T-helper 1 cell treated with Interleukin-12 subunit alpha and Interleukin-12 subunit beta and Interleukin-4 antibody, amounts not matched to agents 30 ng/mL and 1 ng/mL, for 36 hours (primary cell): Measurements from ENCODE around the gene TRIM14. TPM values are rescaled to one million over a fixed set of nuclear protein-coding genes. Genes with fewer than 3 reads are reported as not detected.

ENCODE experiments used
- intact Hi-C: fragments of 100-400 bp; cut with micrococcal nuclease; formaldehyde crosslinking; loops from one replicate; pipeline ENCODE4 v1.15.1; 2024
- total RNA-seq: library from RNA; stranded (reverse); gene quantifications from 2 replicates; pipeline ENCODE4 v1.2.3, GENCODE V29; 2022

Gene TRIM14
- total RNA-seq, 1 donor from 2014 or later: 104 TPM

DNA sequence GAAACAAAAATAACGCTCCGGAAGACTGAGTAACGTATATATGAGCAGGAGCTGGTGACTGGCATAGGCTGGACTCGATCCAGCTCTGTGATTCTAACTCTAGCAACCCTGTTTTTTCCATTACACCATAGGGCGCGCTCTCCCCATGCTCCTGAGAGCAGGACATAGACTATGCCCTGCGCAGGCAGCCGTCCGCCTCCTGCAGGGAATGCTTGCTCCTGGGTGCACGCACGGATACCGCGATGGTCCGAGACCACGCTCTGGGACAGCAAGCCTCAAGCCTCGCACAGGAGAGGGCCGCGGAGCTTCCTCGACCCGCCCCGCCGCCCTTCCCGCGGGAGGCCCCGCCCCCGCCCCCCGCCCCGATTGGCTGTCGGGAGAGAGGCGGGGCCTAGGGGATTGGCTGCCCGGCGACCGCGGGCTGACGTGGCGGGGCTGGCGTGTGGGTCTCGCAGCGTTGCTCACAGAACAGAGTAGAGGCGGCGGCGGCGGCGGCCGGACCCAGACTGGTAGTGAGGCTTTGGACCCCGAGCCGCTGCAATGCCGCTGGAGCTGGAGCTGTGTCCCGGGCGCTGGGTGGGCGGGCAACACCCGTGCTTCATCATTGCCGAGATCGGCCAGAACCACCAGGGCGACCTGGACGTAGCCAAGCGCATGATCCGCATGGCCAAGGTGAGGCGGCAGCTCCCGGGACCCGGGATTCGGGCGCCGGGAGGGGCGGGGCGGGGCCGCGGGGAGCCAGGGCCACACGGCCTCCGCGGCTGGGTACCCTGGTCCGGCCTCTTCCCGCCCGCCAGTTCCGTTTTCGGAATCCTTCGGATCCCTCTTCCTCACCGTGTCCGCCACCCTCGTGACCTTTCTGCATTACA lies 62.5 kb downstream of the TRIM14 start, which contains the start of gene NANS:
TSS of gene NANS (plus strand) at position 464 of the 869 bp plus-strand sequence. CDS start at position 541, 77 bp downstream.
- intact Hi-C loops: loop anchor here (1.0 to 10.0 kb wide), 14 partner anchors 11 to 423 kb away; partner anchors contain the start of genes ANP32B, NCBP1, TBC1D2 and TRMO

DNA sequence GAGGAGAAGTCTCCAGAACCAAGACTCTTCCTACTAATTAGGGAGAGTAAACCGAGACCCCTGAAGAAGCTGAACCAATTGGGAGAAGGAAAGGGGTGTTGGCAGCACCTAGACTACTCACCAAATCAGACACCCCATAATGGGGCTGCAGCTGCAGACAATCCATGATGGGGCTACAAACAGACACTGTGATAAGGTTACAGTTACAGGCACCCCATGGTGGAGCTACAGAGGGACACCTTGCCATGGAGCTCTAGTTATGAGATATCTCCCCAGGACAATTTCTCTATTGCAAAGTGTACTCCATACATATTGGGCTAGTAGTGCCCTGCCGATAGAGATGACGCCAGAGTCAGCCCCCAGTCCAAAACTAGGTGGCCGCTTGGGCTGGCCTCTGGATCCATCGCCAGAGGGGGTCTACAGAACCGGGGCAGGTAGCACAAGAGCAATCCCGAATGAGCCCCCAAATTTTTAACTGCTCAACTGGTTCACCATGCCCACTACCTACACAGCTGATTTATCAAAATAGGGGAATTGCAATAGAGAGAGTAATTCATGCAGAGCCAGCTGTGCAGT lies 64.6 kb downstream of the TRIM14 start:
- intact Hi-C loops: loop anchor here (10.0 kb wide), 1 partner anchor 150 kb away; no protein-coding TSS in a partner anchor

DNA sequence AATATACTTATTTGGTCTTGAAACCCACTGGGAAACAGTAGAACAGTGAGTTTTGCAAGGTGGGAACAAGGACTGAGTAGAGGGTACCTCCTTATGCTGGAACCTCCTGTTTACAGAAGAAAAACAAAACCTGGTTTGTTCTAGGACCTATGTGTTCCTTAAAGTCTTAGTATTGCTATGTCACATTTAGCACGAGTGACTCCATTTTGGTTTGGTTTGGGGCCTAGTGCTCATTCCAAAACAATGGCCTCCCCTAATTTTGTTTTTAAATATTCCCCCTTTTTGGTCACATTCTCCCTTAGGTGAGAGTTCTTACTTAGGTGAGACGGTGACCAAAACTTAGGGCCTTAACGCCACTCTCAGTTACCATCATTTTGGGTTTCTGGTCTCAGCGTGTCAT lies 68.7 kb downstream of the TRIM14 start:
- intact Hi-C loops: loop anchor here (10.0 kb wide), 1 partner anchor 146 kb away; no protein-coding TSS in a partner anchor

DNA sequence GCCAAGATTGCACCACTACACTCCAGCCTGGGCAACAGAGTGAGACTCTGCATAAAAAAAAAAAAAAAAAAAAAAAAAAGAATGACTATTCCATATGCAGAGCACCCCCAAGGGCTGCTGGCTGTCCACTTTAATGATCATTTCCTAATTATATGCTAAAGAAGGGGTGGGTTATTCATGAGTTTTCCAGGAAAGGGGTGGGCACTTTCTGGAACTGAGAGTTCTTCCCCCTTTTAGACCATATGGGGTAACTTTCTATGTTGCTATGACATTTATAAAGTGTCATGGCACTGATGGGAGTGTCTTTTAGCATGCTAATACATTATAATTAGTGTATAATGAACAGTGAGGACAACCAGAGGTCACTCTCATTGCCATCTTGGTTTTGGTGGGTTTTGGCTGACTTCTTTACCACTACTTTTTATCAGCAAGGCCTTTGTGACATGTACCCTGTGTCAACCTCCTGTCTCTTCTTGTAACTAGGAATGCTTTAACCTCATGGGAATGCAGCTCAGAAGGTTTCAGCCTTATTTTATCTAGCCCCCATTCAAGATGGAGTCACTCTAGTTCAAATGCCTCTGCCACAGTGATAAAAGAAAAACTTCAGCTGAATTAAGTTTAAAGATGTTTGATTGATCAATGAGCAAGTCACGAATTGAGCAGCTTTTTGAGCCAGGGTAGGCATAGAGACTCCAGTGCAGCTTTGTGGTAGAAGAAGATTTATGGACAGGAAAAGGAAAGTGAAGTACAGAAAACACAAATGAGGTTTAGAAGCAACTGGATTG lies 69.5 kb downstream of the TRIM14 start:
- intact Hi-C loops: loop anchor here (10.0 kb wide), 1 partner anchor 145 kb away; no protein-coding TSS in a partner anchor

DNA sequence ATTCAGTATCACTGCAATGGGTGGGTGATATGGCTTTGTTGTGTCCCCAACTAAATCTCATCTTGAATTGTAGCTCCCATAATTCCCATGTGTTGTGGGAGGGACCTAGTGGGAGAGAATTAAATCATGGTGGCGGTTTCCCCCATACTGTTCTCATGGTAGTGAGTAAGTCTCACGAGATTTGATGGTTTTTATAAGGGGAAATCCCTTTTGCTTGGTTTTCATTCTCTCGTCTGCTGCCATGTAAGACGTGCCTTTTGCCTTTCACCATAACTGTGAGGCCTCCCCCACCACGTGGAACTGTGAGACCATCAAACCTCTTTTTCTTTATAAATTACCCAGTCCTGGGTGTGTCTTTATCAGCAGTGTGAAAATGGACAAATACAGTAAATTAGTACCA lies 72.0 kb downstream of the TRIM14 start:
- intact Hi-C loops: no loop called here

DNA sequence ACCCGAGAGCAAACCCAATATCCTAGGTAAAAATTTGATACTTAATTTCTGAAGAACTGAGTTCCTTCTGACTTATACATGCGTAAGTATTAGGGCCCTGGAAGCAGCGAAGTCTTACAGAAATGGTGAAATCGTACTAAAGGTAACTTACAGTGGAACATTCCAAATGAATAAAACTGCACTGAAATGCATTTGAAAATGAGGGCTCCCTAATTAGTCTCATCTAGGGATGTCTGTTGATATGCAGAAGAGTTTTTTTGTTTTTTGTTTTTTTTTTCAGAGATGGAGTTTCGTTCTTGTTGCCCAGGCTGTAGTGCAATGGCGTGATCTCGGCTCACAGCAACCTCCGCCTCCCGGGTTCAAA lies 72.9 kb downstream of the TRIM14 start:
- intact Hi-C loops: no loop called here

DNA sequence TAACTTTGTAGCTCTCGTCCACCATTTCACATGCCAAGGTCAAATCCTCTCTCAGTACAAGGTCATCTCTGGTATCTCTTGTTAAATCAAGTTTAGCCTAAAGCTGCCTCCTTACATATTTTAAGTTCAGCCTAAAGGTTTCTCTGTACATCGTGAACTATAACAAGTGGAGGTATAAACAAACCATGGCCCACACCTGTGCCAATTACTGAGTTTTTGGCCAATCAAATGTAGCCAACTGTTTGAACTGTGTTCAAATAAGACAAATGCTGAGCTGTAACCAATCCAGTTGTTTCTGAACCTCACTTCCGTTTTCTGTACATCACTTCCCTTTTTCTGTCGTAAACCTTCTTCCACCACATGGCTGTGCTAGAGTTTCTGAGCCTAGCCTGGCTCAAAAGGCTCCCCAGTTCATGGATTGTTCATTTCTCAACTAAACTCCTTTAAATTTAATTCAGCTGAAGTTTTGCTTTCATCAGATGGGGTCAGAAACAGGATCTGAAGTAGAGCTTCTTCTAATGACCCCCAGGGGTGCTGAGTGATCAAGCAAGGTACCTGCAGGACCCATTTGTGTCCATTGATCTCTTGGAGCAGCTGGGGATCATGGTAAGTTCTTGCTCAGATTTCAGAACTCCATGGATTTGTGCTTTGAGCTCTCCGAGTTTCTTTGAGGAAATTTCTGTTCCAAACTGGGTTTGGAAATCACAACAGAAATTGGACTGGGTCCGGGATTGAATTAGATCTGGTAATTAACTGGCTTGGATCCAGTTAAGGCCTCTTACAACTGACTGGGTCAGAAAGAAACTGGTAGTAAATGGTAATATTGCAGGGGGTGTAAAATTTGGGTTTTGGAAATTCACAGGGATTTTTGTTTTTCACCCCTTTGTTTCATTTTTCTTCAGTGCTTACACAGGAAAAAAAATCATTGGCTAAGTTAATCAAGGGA lies 73.5 kb downstream of the TRIM14 start:
- intact Hi-C loops: loop anchor here (1.0 kb wide), 5 partner anchors 11 to 210 kb away; partner anchors contain the start of genes ANP32B, NANS, TBC1D2 and TRMO

DNA sequence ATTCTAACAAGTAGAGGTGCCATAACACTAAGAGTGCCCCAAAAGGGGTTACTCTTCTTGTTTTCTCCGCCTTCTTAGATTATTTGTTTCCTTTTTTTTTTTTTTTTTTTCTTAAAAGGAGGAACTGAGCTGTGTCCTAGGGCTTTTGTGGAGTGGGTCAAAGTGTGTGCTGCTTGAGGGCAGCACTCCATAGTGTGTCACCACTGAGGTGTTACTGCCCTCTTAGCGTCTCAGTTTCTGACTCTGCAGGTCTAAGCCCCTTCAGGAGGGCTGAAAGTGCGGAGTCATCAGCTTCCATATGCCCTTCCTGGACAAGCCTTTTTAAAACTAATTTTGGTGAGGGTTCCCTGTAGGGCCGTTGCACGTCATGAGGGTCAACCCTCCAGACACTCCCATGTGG lies 75.1 kb downstream of the TRIM14 start:
- intact Hi-C loops: no loop called here

DNA sequence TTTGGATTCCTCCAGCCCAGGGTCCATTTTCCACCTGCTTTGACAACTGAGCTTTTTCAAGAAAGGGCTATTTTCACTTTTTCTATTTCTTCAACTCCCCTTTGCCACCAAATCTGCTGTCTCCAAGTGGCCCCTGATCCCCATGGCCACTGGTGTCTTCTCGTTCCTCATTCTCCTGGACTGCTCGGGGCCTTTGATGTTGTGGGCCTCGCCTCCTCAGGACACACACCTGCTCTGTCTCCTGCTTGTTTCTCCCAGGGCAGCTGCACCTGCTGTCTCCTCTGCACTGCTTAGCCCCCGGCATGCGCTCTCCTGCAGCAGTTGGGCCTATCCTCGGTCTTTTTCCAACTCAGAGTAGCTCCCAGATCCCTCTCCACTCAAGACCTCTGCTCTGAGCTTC lies 78.8 kb downstream of the TRIM14 start:
- intact Hi-C loops: no loop called here

DNA sequence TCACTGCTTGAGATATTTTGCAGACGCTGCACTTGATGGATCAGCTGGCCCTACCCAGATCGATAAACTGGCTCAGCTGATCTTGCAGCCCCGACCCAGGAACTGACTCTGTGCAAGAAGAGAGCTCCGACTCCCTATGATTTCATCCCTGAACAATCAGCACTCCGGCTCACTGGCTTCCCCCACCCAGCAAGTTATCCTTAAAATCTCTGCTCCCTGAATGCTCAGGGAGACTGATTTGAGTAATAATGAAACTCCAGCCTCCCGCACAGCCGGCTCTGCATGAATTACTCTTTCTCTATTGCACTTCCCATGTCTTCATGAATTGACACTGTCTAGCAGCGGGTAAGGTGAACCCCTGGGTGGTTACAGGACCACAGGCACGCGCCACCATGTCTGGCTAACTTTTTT lies 79.4 kb downstream of the TRIM14 start:
- intact Hi-C loops: no loop called here

DNA sequence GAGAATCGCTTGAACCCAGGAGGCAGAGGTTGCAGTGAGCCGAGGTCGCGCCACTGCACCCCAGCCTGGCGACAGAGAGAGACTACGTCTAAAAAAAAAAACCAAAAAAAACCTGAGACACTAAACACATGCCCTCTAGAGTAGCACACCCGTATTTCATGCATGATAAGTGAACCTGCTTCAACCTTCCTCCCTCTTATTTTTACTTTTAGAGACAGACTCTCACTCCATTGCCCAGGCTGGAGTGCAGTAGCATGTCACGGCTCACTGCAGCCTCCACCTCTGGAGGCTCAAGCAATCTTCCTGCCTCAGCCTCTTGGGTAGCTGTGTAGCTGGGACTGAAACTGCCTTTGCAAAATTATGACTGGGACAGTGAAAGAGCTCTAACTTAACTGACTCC lies 80.1 kb downstream of the TRIM14 start:
- intact Hi-C loops: no loop called here

DNA sequence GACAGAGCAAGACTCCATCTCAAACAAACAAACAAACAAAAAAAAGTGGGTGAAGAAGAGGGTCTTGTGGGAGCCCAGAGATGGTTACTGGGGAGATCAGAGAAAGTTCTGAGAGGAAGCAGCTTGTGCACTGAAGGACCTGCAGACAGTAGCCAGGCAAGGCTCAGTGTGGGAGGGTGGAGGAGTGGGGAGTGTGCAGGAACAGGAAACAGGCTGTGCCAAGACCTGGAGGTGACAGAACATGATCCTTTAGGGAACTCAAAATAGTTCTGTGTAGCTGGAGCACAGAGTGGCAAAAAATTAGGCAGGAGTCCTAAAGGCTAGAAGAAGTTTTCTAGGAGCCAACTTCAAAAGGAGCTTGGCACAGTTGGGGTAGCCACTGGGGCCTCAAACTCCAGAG lies 81.7 kb downstream of the TRIM14 start:
- intact Hi-C loops: no loop called here

DNA sequence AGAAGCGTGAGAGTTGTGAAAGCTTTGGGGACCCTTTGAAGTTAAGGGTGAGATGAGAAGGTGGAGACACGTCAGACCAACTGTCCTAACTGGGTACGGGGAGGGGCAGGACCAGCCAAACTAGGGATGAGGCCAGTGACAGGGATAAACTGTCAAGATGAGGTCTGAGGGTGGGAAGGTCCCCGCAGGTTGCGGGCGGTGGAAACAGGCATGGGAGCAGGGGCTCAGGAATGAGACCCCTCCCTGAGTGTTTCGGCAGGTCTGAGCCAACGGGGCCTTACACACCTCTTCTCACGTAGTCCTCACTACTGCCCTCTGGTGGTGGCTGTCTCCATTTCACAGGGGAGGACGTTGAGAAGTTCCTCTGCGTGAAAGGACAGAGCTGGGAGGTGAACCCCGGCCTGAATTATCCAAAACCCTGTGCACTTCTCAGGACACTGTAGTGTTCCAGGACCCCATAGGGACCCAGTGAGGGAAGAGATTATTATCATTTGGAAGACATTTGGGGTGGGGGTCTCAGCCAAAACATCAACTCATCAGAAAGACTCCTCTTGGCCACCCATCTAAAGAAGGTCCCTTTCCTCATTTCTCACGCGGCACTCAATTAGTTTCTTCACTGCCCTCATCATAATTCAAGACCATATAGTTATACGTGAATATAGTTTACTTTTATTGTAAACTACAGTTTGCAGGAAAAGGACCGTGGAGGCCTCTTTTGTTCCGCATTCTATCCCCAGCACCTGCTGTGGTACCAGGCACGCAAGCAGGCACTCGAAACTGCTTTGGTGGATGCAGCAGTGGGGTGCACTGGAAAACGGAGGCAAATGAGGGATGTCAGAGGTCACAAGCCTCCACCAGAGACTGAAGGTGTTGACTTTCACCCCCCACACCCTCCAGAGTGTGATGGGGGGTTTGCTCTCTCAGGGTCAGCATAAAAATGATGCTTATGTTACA lies 84.2 kb downstream of the TRIM14 start:
- intact Hi-C loops: loop anchor here (1.0 kb wide), 7 partner anchors 10 to 325 kb away; partner anchors contain the start of genes ANP32B and NANS

DNA sequence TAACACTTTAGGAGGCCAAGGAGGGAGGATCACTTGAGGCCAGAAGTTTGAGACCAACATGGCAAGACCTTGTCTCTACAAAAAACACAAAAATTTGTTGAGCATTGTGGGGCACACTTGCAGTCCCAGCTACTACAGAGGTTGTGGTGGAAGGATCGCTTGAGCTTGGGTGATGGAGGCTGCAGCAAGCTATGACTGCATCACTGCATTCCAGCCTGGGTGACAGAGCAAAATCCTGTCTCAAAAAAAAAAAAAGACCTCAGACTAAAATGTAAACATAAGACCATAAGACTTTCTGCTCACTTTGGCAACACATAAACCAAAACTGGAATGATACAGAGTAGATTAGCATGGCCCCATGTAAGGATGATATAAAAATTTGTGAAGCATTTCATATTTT lies 87.1 kb downstream of the TRIM14 start:
- intact Hi-C loops: no loop called here

DNA sequence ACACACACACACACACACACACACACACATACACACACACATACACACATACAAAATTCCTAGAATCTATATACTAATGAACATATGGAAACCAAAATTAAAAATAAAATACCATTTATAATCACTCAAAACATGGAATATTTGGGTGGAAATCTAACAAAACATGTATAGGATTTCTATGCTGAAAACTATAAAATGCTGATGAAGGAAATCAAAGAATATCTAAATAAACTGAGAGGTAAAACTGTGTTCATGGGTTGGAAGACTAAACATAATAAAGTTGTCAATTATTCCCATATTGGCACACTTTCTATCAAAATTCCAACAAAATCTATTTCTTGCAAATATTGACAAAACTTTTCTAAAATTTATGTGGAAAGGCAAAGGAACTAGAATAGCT lies 87.9 kb downstream of the TRIM14 start:
- intact Hi-C loops: no loop called here

DNA sequence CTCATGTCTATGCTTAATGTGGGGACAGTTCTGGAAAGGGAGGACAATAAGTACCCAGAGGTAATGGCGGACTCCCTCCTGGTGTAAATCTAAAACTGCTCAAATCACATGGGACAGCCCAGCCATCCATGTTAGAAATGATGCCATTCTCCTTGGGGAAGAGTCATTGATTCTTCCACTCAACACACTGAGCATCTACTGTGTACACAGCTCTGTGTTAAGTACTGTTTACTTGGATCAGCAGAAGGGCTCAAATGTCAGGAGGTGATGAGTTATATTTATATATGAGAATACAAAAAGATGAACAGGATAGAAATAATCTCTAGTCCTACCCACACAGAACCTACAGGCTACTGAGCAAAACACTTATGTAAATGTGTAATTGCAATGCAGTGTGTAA lies 94.3 kb downstream of the TRIM14 start:
- intact Hi-C loops: no loop called here

DNA sequence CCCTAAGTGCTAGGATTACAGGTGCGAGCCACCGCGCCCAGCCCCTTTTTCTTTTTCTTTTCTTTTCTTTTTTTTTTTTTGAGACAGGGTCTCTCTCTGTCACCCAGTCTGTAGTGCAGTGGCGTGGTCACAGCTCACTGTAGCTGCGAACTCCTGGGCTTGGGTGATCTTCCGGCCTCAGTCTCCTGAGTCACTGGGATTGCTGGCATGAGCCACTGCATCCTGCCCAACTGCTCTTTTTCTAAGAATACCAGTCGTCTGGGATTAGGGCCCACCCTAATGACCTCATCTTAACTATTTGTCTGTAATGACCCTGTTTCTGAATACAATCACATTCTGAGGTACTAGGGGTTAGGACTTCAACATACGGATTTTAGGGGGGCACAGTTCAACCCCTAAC lies 96.6 kb downstream of the TRIM14 start:
- intact Hi-C loops: no loop called here

DNA sequence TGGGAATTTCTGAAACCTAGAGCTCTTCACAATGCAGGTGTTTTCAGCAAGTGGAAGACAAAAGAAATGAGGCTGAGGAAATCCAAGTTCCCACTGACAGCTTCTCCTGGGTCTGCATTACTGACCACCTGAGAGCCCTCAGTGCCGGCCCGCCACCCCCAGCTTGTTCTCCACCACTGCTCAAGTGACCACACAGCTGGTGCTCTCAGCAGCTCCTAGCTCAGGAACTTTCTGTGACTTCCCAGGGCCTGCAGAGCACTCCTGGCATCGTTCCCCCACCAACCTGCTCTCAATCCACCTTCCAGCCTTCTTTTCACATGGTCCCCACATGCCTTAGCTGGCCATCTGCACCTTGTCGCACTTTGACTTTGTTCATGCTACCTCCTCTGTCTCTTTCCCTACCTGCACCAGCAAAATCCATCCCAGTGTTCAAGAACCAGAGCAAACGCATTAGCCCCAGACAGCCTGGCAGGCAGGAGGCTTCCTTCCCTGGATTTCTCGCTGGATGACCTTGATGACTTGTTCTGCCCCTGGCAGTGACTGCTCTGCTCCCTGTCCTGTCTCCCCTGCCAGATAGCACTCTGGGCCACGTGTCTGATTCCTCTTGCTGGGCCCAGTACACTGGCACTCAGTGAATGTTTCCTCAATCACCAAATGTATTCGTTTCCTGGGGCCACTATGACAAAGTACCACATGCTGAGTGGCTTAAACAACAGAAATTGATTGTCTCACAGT lies 97.5 kb downstream of the TRIM14 start:
- intact Hi-C loops: no loop called here
